Activated CD8-positive, alpha-beta memory T cell treated with anti-CD3 and anti-CD28 coated beads, Interleukin-2, amount 50 U/mL, for 48 hours (primary cell): ENCODE data around the gene CAPN3.

ENCODE experiments used
- DNase-seq: peaks from one replicate; pipeline ENCODE4 v3.0.0-alpha.2; 2020

The CAPN3 gene

GRCh38 chr15:42358141-42358540 lies 1.2 kb upstream of the CAPN3 start:
- no peak for DNase-seq

GRCh38 chr15:42359985-42360384 lies 684 bp downstream of the CAPN3 start:
- DNase-seq = no peak

GRCh38 chr15:42360535-42361112 lies 1.3 kb downstream of the CAPN3 start:
- no peak for DNase-seq

GRCh38 chr15:42363487-42363886 lies 4.2 kb downstream of the CAPN3 start:
- DNase-seq = no peak

- no peak for DNase-seq
Observed at GRCh38 chr15:42363942-42364341, 4.6 kb downstream of the CAPN3 start.

- DNase-seq = no peak
Observed at GRCh38 chr15:42364529-42364928, 5.2 kb downstream of the CAPN3 start.

- DNase-seq = no peak
Observed at GRCh38 chr15:42365921-42366550, 6.7 kb downstream of the CAPN3 start.

- no peak for DNase-seq
Observed at GRCh38 chr15:42367041-42367440, 7.7 kb downstream of the CAPN3 start.

GRCh38 chr15:42368096-42368495 lies 8.8 kb downstream of the CAPN3 start:
- DNase-seq = no peak

GRCh38 chr15:42371096-42371495 lies 11.8 kb downstream of the CAPN3 start:
- no peak for DNase-seq

GRCh38 chr15:42373274-42373673 lies 14.0 kb downstream of the CAPN3 start:
- no peak for DNase-seq

GRCh38 chr15:42373936-42374335 lies 14.6 kb downstream of the CAPN3 start:
- no peak for DNase-seq

GRCh38 chr15:42374810-42375209 lies 15.5 kb downstream of the CAPN3 start:
- no peak for DNase-seq

- DNase-seq = no peak
Observed at GRCh38 chr15:42375252-42375651, 16.0 kb downstream of the CAPN3 start.

GRCh38 chr15:42375941-42376340 lies 16.6 kb downstream of the CAPN3 start:
- no peak for DNase-seq

GRCh38 chr15:42378011-42378410 lies 18.7 kb downstream of the CAPN3 start:
- no peak for DNase-seq

- DNase-seq = no peak
Observed at GRCh38 chr15:42384597-42384996, 25.3 kb downstream of the CAPN3 start.

- no peak for DNase-seq
Observed at GRCh38 chr15:42385206-42385979, 26.1 kb downstream of the CAPN3 start.

GRCh38 chr15:42385980-42386700 lies 26.8 kb downstream of the CAPN3 start:
- DNase-seq = no peak

- no peak for DNase-seq
Observed at GRCh38 chr15:42387603-42388002, 28.3 kb downstream of the CAPN3 start.

GRCh38 chr15:42392309-42393024 lies 33.2 kb downstream of the CAPN3 start:
- no peak for DNase-seq

- no peak for DNase-seq
Observed at GRCh38 chr15:42394106-42394505, 34.8 kb downstream of the CAPN3 start.

- no peak for DNase-seq
Observed at GRCh38 chr15:42395838-42396237, 36.5 kb downstream of the CAPN3 start.
